ENCODE measurements around the gene FIP1L1.

FIP1L1 gene

DNA sequence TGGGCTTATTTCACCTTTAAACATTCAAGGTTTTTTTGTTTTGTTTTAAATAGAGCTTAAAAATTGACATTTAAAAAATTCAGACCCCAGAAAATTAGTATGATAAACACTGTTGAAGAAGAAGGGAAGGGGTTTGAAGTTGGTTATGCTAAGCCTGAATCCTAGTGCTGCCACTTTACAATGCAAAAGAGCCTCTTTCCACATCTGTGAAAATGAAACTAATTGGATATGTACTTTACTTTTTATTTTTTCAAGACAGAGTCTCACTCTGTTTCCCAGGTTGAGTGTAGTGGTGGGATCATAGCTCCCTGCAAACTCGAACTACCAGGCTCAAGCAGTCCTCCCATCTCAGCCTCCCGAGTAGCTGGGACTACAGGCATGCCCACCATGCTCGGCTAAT is 41.8 kb downstream of the FIP1L1 start:
- no peak overlapping the region for H3K27ac ChIP-seq (ENCODE audit: low read depth, low read length, poor library complexity, severe bottlenecking)
- H3K4me1 ChIP-seq (ENCODE audit: insufficient read depth, low read length, severe bottlenecking), result no peaks in the 10 kb centered on the region
- H3K27me3 ChIP-seq (ENCODE audit: insufficient read depth, low read length), result no peaks in the 10 kb centered on the region
- H3K79me2 ChIP-seq (ENCODE audit: insufficient read depth, low read length), result 0 out of 2 replicates have a peak, but pooled peaks cover under 1% of the 10 kb centered on the region
- no peaks in the 10 kb centered on the region for H3F3A ChIP-seq (ENCODE audit: insufficient read depth, low read length)
- H4K20me1 ChIP-seq (ENCODE audit: insufficient read depth, low read length), result no peaks in the 10 kb centered on the region
- no peaks in the 10 kb centered on the region for H3K9me3 ChIP-seq (ENCODE audit: low read length)
- TF ChIP-seq EZH2 (IDR thresholded peaks at IDR 0.05; ENCODE audit: borderline replicate concordance, low read length), result no peak
- TF ChIP-seq, protein P1, sequence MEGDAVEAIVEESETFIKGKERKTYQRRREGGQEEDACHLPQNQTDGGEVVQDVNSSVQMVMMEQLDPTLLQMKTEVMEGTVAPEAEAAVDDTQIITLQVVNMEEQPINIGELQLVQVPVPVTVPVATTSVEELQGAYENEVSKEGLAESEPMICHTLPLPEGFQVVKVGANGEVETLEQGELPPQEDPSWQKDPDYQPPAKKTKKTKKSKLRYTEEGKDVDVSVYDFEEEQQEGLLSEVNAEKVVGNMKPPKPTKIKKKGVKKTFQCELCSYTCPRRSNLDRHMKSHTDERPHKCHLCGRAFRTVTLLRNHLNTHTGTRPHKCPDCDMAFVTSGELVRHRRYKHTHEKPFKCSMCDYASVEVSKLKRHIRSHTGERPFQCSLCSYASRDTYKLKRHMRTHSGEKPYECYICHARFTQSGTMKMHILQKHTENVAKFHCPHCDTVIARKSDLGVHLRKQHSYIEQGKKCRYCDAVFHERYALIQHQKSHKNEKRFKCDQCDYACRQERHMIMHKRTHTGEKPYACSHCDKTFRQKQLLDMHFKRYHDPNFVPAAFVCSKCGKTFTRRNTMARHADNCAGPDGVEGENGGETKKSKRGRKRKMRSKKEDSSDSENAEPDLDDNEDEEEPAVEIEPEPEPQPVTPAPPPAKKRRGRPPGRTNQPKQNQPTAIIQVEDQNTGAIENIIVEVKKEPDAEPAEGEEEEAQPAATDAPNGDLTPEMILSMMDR (IDR thresholded peaks at IDR 0.05; ENCODE audit: low read length), result no peak
- no peak overlapping the region for H3K9ac ChIP-seq (ENCODE audit: low read length)
- H2AFZ ChIP-seq (ENCODE audit: low read length), result no peak overlapping the region
- H3K4me2 ChIP-seq (ENCODE audit: low read length), result no peak overlapping the region
- peaks cover 27% of the 10 kb centered on the region; the same call in 1 of the 2 replicates for H3K36me3 ChIP-seq (ENCODE audit: insufficient read depth, low read length)
- no peak overlapping the region for H3K4me3 ChIP-seq (ENCODE audit: low read depth, low read length, poor library complexity, severe bottlenecking)
- H3K9me2 ChIP-seq (ENCODE audit: low read depth, low read length), result no peaks in the 10 kb centered on the region

DNA sequence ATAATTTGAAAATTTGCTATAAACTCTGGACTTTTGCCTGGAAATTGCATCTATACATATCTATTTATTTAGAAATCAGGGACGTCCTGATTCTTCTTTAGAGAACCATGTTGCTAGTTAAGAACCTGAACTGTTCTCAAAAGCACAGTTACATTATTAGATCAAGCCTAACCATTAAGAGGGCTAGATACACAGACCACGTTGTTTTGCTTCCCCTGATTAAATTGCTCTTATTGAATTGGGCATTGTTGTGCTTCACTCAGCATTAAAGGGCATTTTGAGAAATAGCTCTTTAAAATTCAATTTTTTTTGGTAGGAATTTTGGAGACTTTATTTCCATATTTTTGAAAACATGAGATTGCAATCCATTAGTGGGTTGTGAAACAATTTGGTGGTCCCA is 44.4 kb downstream of the FIP1L1 start:
- Histone ChIP-seq H3K4me1 (ENCODE audit: insufficient read depth, low read length, severe bottlenecking) (no peaks in the 10 kb centered on the region), H3K9ac (ENCODE audit: low read length) (no peak overlapping the region), H3K9me2 (ENCODE audit: low read depth, low read length) (no peaks in the 10 kb centered on the region), H3K36me3 (ENCODE audit: insufficient read depth, low read length) (peaks cover 14% of the 10 kb centered on the region), H4K20me1 (ENCODE audit: insufficient read depth, low read length) (no peaks in the 10 kb centered on the region), H3K9me3 (ENCODE audit: low read length) (no peaks in the 10 kb centered on the region), H3K27me3 (ENCODE audit: insufficient read depth, low read length) (no peaks in the 10 kb centered on the region), H3K4me2 (ENCODE audit: low read length) (no peak overlapping the region), H3F3A (ENCODE audit: insufficient read depth, low read length) (no peaks in the 10 kb centered on the region; the same call in 1 of the 2 replicates), H3K4me3 (ENCODE audit: low read depth, low read length, poor library complexity, severe bottlenecking) (no peak overlapping the region), H3K27ac (ENCODE audit: low read depth, low read length, poor library complexity, severe bottlenecking) (no peak overlapping the region), H3K79me2 (ENCODE audit: insufficient read depth, low read length) (no peaks in the 10 kb centered on the region), H2AFZ (ENCODE audit: low read length) (no peak overlapping the region)
- TF ChIP-seq, protein P1 (IDR thresholded peaks at IDR 0.05; ENCODE audit: low read length), result no peak
- TF ChIP-seq EZH2 (IDR thresholded peaks at IDR 0.05; ENCODE audit: borderline replicate concordance, low read length), result no peak

DNA sequence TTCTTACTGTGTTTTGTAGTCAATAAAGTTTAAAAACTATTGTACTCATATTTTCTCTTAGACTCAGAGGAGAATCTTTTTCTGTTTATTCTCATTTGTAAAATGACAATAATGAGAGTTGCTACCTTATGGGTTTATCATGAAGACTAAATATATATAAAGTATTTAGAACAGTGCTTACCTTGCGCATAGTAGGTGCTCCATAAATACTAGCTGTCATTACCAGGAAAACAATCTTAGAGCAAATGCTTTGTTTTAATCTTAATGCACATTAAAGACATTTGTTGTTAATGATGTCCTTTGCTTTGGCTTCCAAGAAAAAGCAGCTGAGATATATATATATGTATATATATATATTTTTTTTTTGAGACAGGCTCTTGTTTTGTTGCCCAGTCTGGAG is 44.9 kb downstream of the FIP1L1 start:
- no peaks in the 10 kb centered on the region for H4K20me1 ChIP-seq (ENCODE audit: insufficient read depth, low read length)
- H3K9me3 ChIP-seq (ENCODE audit: low read length), result no peaks in the 10 kb centered on the region
- no peaks in the 10 kb centered on the region for H3K79me2 ChIP-seq (ENCODE audit: insufficient read depth, low read length)
- no peak overlapping the region for H2AFZ ChIP-seq (ENCODE audit: low read length)
- H3K4me3 ChIP-seq (ENCODE audit: low read depth, low read length, poor library complexity, severe bottlenecking), result no peak overlapping the region
- no peak overlapping the region for H3K9ac ChIP-seq (ENCODE audit: low read length)
- TF ChIP-seq, protein P1 (IDR thresholded peaks at IDR 0.05; ENCODE audit: low read length), result no peak
- no peak for TF ChIP-seq EZH2 (IDR thresholded peaks at IDR 0.05; ENCODE audit: borderline replicate concordance, low read length)
- no peaks in the 10 kb centered on the region for H3K4me1 ChIP-seq (ENCODE audit: insufficient read depth, low read length, severe bottlenecking)
- H3K27me3 ChIP-seq (ENCODE audit: insufficient read depth, low read length), result no peaks in the 10 kb centered on the region
- H3K4me2 ChIP-seq (ENCODE audit: low read length), result no peak overlapping the region
- peaks cover 19% of the 10 kb centered on the region for H3K36me3 ChIP-seq (ENCODE audit: insufficient read depth, low read length)
- no peak overlapping the region for H3K27ac ChIP-seq (ENCODE audit: low read depth, low read length, poor library complexity, severe bottlenecking)
- no peaks in the 10 kb centered on the region for H3K9me2 ChIP-seq (ENCODE audit: low read depth, low read length)
- H3F3A ChIP-seq (ENCODE audit: insufficient read depth, low read length), result no peaks in the 10 kb centered on the region; the same call in 1 of the 2 replicates

Measured in OCI-LY1 (cell line).